Mononuclear cell (primary cell): Measurements from ENCODE around the gene DUS1L. TPM values are rescaled to one million over a fixed set of nuclear protein-coding genes. Genes with fewer than 3 reads are reported as not detected.
A peak's percentile ranks its signal among the peaks of the same experiment; 100 is the strongest.

Experiments used
- H3K27me3 ChIP-seq: 2 replicates; pipeline ENCODE4 v1.6.0; 2011; ENCODE audit warnings: low read length, control low read depth; ENCODE audit not compliant: insufficient read depth
- H3K4me1 ChIP-seq: 2 replicates; pipeline ENCODE4 v1.5.1; 2011; ENCODE audit warnings: mild to moderate bottlenecking, low read length, control low read depth; ENCODE audit not compliant: insufficient read depth
- H3K4me3 ChIP-seq: 2 replicates; pipeline ENCODE4 v1.5.1; 2011; ENCODE audit warnings: mild to moderate bottlenecking, low read length, moderate library complexity
- H3K9me3 ChIP-seq: 2 replicates; pipeline ENCODE4 v1.5.1; 2011; ENCODE audit warnings: low read depth, mild to moderate bottlenecking, control low read depth, low read length
- total RNA-seq: library from RNA; depleted of rRNA; stranded (reverse); fragments of >200 nt; gene quantifications from one replicate; pipeline ENCODE4 v1.2.3, GENCODE V29; 2012

The DUS1L gene
- total RNA-seq, 1 donor: 73.6 TPM

DNA sequence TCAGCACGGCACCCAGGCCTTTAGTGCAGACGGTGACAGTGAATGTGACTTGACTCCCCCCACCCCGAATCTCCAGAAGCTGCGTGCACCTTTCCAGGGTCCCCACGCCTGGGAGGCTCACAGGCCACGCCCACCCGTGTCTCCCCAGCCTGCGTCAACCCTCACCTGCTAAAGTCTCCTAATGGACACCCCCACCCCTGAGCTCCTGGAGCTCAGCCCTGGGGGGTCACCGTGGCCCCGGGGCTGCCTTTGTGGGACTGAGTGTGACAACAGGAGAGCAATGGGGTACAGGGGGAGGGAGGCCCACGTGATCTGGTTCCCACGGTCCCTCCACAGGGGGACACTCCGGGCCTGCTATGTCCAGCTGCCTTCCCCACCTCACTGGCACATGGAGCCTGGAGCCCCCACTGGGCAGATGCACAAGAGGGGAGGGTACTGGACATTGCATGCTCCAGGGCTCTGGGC lies 39.8 kb upstream of the DUS1L start:
- peaks cover 30% of the 10 kb centered on the region for H3K4me1 ChIP-seq

GRCh38 chr17:82104797-82105416 lies 39.3 kb upstream of the DUS1L start:
- Histone ChIP-seq H3K27me3 (no peaks in the 10 kb centered on the region), H3K4me1 (peaks cover 32% of the 10 kb centered on the region), H3K4me3 (no peak overlapping the region), H3K9me3 (no peaks in the 10 kb centered on the region)

More for the DNA sequence above, 39.8 kb upstream of the DUS1L start:
- no peaks in the 10 kb centered on the region for H3K27me3 ChIP-seq
- H3K4me3 ChIP-seq: no peak overlapping the region
- H3K9me3 ChIP-seq: no peaks in the 10 kb centered on the region

- Histone ChIP-seq H3K4me3 (no peak overlapping the region), H3K4me1 (peaks cover 43% of the 10 kb centered on the region), H3K27me3 (no peaks in the 10 kb centered on the region), H3K9me3 (no peaks in the 10 kb centered on the region)
Measured at GRCh38 chr17:82103553-82104451, 38.2 kb upstream of the DUS1L start.

DNA sequence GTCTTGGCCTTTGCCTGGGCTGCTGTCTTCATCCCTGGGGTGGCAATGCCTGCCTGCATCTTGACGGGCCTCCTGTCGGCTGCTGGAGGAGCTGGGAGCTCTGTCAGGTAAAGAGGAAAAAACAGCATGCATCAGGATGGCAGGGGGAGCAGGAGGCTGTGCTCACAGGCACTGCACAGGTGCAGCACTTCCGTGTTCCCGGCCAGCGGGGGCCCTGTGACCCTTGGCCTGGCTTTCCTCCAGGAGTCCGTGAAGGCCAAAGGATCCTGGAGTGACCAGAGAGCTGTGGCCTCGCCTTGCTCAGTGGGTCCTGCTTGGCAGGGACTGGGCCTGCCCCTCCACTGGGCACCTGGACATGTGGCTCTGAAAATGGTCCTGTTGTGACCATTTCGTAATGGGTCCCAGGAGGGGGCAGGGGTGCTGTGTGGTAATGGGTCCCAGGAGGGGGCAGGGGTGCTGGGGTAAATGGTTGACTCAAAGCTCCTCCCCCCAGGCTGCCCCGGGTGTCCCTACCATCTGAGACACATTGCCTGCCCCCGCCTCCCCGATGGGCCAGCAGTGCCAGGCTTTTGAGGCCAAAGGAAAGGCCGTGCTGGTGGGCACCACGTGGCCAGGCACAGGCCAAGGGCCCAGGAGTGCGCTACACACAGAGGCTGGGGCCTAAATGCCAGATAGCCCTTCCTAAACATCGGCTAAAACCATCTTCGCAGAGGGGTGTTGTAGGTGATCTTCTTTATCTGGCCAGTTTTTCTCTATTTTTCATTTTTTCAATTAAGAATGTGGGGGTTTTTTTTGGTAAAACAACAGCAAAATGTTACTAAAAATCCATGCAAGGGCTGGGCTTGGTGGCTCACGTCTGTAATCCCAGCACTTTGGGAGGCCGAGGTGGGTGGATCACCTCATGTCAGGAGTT lies 36.4 kb upstream of the DUS1L start:
- H3K27me3 ChIP-seq: no peaks in the 10 kb centered on the region
- H3K4me1 ChIP-seq: peaks cover 37% of the 10 kb centered on the region
- no peaks in the 10 kb centered on the region for H3K9me3 ChIP-seq
- no peak overlapping the region for H3K4me3 ChIP-seq

DNA sequence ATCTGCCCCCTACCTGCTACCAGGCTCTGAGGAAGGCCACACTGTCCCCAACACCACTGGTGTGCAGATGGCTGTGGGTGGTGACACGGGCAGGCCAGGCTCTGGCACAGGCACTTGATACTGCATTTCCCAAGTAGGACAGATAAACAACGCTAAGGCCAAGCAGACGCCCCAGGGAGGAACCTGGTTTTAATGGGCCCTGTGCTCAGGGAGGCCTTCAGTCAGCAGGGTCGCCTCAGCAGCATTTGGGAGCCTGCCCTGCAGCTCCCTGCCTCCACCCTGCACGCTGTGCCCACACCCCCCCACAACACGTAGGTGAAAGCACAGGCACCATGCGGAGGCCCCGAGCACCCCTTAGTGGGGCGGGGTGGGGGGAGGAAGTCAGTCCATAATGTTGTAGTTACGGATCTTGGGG lies 35.7 kb upstream of the DUS1L start:
- H3K4me1 ChIP-seq: peaks cover 37% of the 10 kb centered on the region
- no peak overlapping the region for H3K4me3 ChIP-seq
- no peaks in the 10 kb centered on the region for H3K9me3 ChIP-seq
- H3K27me3 ChIP-seq: no peaks in the 10 kb centered on the region

GRCh38 chr17:82100502-82101298 lies 35.1 kb upstream of the DUS1L start:
- Histone ChIP-seq H3K9me3 (no peaks in the 10 kb centered on the region), H3K4me3 (no peak overlapping the region), H3K4me1 (peaks cover 32% of the 10 kb centered on the region), H3K27me3 (no peaks in the 10 kb centered on the region)

GRCh38 chr17:82098939-82099763 lies 33.5 kb upstream of the DUS1L start:
- Histone ChIP-seq H3K27me3 (no peaks in the 10 kb centered on the region), H3K4me1 (peaks cover 26% of the 10 kb centered on the region), H3K4me3 (peak overlapping the region; percentile 50), H3K9me3 (no peaks in the 10 kb centered on the region)

DNA sequence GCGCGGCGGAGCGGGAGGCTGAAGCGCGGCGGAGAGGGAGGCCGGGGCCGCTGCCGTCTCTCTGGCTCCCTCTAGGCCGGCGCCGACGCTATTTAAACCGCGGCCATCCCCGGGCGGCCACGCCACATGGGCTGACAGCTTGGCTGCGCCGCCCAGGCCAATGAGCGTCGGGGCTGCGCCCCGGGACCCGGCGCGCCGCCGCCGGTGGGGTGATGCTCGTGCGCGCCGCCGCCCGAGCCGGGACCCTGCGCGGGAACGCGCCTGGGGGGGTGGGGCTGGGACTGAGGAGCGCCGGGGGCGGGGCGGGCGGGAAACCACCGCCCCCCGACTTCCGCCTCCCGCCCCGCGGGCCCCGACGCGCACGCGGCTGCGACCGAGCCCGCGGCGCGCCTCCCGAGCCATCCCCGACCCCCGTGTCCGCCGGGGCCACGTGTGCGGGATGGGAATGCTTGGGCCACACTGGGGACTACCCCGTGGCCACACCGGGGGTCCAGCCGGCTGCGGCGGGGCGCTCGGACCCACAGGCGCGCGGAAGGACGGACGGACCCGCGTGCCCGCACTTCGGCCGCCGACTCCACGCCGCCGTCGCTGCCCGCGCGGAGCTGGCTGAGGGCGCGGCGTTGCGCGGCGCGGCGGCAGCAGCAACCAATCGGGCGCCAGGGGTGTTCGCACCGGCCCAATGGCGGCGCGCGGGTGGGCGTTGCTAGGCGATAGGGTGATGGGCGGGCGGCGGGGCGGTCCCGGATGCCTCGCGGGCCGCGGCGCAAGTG lies 32.8 kb upstream of the DUS1L start, which contains the start of gene FASN:
Gene FASN, minus strand, starts transcription at position 68 of the 770 bp plus-strand sequence. CDS start 1,791 bp downstream, outside the sequence.
- peaks cover 26% of the 10 kb centered on the region for H3K4me1 ChIP-seq
- peak within 1 kb of the TSS; percentile 50 for H3K4me3 ChIP-seq
- no peaks in the 10 kb centered on the region for H3K27me3 ChIP-seq
- H3K9me3 ChIP-seq: no peaks in the 10 kb centered on the region

GRCh38 chr17:82097919-82098168 lies 32.2 kb upstream of the DUS1L start:
- Histone ChIP-seq H3K4me1 (peaks cover 26% of the 10 kb centered on the region), H3K4me3 (peak overlapping the region; percentile 50), H3K27me3 (no peaks in the 10 kb centered on the region), H3K9me3 (no peaks in the 10 kb centered on the region)

GRCh38 chr17:82097184-82097918 lies 31.7 kb upstream of the DUS1L start:
- Histone ChIP-seq H3K9me3 (no peaks in the 10 kb centered on the region), H3K27me3 (no peaks in the 10 kb centered on the region), H3K4me1 (peaks cover 26% of the 10 kb centered on the region), H3K4me3 (peak overlapping the region; percentile 50)

- no peaks in the 10 kb centered on the region for H3K9me3 ChIP-seq
- H3K4me3 ChIP-seq: peak overlapping the region; percentile 50
- H3K27me3 ChIP-seq: no peaks in the 10 kb centered on the region
- H3K4me1 ChIP-seq: peaks cover 26% of the 10 kb centered on the region
Measured at GRCh38 chr17:82096709-82097183, 31.1 kb upstream of the DUS1L start.
